ENCODE results near the gene AFDN. TPM values are rescaled to one million over a fixed set of nuclear protein-coding genes. Genes with fewer than 3 reads are reported as not detected.
A peak's percentile ranks its signal among the peaks of the same experiment; 100 is the strongest.

The AFDN gene
- 18.3 TPM for polyA plus RNA-seq (2013, experiment 1 of 2; ENCODE audit: insufficient read length)
- polyA plus RNA-seq (2013, experiment 2 of 2; ENCODE audit: insufficient read length), result 21.3 TPM

GRCh38 chr6:167826896-167827582, at the start of gene AFDN:
AFDN (plus strand) TSS chr6:167826911; CDS start chr6:167827133, 222 bp downstream.
- DNase-seq, result peak; percentile 14

GRCh38 chr6:167778497-167779128, 48.1 kb upstream of the AFDN start:
- DNase-seq, result no peak

DNA sequence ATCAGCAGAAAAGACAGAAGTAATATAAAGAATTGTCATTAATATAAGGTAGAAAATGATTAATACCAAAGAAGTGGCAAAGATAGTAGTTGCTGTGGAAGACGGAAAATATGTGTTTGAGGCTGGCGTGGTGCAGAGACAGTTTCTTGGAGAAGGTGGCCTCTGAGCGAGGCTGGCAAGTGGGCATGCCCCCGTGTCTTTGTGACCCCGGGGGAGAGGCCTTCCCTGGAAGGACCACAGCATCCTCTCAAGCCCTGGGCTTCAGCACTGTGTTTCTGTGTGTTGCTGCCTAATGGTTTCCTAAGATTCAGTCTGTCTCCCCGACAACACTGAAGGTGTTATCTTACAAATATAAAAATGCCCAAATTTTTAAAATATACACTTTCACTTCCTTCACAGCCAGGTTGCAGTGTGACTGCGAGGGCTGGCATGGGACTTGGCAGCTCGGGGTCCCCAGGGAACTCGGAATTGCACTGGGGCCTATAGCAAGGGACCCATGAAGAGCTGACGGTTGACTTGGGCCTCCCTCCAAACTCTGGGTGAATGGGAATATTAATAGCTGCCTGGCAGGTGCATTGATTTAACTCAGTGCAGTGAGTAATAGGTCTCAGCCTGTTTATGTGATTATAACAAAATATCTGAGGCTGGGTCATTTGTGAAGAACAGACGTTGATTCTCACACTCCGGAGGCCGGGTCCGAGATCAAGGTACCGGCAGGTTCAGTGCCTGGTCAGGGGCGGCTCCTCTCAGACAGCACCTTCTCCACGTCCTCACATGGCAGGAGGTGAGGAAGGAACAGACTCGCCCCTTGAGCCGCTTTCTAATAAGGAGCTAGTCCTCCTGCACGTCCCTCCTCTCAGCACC, 47.4 kb upstream of the AFDN start:
- DNase-seq, result no peak

- no peak for DNase-seq
Measured at GRCh38 chr6:167779993-167780655, 46.6 kb upstream of the AFDN start.

- no peak for DNase-seq
Measured at GRCh38 chr6:167781066-167781767, 45.5 kb upstream of the AFDN start.

DNA sequence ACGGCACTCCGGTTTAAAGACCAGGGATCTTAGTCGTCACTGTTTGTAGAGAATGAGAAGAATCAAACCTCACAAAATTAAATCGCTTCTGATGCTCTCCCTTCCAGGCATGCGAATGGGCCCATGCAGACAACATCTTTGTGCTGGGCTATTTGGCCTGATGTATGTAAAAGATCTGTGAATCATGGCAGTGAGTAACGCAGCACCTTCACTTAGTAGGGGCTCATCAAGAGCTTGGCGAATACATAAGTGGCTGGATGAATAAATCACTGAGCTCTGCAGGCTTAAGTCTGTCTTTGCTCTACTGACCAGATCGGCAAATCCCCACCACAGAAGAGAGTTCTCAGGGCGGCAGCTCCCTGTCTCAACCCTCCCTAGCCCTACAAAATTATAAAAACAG, 44.8 kb upstream of the AFDN start:
- DNase-seq, result no peak

DNA sequence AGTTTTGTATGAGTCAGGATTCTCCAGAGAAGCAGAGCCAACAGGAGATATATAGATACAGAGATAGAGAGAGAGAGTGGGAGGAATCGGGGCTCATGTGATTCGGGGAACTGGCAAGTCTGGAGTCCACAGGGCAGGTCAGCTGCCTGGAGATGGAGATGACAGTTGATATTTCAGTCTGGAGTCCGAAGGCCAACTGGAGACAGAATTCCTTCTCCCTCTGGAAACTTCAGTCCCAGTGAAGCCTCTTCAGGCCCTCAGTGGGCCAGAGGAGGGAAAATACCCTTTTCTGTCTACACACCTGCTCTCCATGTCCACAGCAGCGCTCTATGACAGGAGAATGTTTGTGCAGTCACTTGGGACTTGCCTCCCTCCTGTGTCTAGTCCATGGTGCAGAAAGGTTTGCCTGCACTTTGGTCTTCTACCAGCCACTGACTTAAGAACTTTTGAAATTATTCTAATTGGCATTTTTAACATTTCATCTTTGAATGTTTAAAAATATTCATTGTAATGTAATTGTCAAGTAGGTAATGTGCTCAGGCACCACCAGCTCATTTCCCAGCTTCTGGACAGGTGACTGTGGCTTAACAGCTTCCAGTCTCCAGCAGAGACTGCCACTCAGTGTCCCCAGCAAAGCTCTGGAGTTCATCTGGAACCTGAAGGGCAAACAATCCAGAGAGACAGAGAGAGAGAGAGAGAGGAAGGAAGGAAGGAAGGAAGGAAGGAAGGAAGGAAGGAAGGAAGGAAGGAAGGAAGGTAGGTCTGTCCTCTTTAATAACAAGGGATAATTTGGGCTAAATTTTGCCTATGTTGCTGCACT, 43.8 kb upstream of the AFDN start:
- no peak for DNase-seq

- no peak for DNase-seq
Measured at GRCh38 chr6:167786853-167787675, 39.6 kb upstream of the AFDN start.

- DNase-seq, result no peak
Measured at GRCh38 chr6:167787896-167788562, 38.7 kb upstream of the AFDN start.

- no peak for DNase-seq
Measured at GRCh38 chr6:167788563-167788903, 38.2 kb upstream of the AFDN start.

DNA sequence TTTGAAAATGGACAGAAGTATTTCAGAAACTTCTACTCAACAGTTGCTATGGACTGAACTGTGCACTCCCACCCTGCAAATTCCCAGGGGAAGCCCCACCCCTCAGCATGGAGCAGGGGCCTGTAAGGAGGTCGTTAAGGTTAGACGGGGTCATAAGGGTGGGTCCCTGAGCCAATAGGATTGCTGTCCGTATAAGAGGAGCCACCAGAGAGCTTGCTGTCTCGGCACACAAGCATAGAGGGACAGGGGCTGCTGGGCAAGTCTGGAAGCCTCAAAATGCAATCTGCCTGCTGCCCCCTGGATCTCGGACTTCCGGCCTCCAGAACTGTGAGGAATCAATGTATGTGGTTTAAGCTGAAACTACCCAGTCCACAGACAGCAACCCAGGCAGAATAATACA, 37.4 kb upstream of the AFDN start:
- no peak for DNase-seq

DNA sequence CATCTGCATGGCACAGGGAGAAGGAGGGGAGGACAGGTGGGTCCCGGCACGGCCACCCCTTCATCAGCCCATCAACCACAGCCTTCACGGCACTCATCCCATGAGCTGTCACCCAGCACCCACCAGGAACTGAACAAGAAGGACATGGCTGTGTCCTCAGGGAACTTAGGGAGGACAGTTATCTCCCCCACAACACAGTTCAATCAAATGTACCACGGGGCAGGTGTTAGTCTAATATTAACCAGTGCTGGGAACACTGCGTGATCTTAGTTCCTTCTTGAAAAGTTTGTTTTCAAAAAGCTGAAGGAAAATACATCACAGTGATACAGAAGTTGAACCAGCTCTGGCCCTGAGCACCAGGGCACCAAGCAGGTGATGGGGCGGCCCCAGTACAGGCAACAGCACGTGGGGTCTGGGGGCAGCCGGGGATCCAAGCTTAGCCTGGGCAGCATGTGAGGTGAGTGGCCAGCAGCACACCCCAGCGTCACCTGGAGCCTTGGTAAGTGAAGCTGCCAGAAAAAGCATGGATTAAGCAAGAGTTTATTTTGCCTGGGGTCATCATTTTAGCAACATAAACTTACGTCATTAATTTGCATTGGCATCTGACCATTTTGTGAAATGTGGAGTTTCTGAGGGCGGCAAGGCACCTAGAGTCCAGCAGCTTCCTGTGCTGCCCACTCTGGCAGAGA, 35.5 kb upstream of the AFDN start:
- no peak for DNase-seq

- no peak for DNase-seq
Measured at GRCh38 chr6:167791780-167792478, 34.8 kb upstream of the AFDN start.

- DNase-seq, result no peak
Measured at GRCh38 chr6:167793421-167793820, 33.3 kb upstream of the AFDN start.

DNA sequence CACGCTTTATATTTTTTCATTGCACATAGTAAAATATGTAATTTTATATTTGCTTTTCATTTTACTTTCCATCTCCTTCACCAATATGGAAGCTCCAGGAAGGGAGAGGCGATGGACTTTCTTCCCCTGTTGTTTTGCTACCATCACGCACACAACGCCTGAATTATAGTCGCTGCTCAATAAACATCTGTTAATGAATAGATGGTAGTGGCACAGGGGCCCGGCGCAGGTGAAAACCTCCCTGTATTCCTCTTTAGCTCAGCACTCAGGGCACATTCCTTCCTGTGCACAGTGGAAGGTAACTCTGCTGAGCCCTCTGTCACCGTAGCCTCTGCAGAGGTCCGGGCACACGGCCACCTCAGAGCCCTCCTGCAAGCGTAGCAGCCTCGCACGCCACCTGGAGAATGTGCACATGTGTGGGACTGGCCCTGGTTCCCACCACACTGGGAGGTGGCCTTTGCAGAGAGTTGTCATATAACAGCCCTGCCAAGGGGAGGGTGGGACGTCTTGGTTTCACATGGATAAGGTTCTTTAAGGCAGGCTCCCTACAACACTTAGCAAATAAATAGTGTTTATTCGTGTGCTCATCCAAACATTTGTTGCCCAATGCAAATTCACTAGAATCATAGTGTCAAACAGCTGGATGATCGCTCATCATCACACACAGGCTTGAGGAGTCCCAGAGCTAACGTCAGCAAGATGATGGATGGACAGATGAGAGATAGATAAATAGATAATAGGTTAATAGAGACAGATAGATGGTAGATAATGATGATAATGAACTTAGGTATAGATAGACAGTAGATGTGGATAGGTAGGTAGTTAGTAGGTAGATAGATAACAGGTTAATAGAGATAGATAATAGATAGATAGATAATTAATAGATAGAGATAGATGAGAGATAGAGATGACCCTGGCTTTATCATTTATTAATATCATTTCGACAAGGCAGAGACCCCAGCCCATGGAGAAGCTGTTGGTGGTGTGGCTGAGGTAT, 32.3 kb upstream of the AFDN start:
- no peak for DNase-seq

GRCh38 chr6:167795321-167795811, 31.3 kb upstream of the AFDN start:
- no peak for DNase-seq

DNA sequence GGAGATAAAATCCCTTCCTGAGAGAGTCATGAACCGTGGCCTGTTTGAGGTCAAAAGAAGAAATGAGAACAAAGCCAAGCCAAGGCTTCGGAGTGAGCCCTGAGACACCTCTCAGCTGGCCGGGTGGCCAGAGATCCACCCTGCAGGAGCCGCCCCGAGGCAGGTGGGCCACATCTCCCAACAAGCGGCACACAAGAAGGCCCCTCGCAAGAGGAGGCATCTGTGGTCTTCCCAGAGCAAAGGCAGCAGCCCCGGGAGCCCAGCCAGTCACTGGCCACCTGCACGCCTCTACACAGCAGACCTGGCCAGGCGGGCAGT, 30.9 kb upstream of the AFDN start:
- no peak for DNase-seq
